GM18508 (cell line): Measurements from ENCODE around the gene GUCA2A.

Source experiments
- ATAC-seq: cut with Tn5 transposase; IDR thresholded peaks from one replicate; pipeline ENCODE4 v1.9.1; 2021; ENCODE audit warnings: moderate number of reproducible peaks; ENCODE audit not compliant: insufficient read depth, unreplicated experiment

The GUCA2A gene

DNA sequence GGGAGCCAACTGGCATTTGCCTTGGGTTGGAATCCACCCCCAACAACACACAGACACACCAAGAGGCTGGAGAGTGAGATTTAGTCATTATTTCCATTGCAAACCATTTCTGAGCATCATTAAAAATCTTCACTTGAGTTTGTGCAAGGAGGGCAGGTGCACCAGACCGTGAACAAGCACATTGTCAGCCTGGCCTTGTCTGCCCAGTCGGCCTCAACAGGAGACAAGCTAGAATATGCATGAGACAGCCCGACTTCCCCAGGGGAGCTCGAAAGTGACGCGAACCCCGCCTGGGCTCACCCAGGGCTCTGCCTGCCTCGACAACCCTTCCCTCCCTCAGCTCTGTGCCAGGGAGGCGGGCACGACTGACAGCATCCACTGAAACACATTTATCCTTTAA lies 26.8 kb downstream of the GUCA2A start:
- ATAC-seq, result no peak

DNA sequence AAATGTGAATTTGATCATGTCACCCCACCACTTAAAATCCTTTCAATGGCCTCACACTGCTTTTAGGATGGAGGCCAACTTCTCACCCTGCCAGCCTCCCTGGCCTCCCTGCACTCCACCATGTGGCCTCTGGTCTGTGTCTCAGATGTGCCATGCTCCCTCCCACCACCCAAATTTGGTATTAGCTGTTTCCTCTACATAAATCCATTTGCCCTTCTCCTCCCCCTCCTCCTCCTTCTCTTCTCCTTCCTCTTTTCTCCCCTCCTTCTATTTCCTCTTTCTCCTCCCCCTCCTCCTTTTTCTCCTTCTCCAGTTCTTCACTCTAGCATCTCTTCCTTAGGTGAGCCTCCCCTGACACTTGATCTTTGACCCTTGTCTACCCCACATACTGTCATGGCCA lies 28.1 kb downstream of the GUCA2A start:
- no peak for ATAC-seq

DNA sequence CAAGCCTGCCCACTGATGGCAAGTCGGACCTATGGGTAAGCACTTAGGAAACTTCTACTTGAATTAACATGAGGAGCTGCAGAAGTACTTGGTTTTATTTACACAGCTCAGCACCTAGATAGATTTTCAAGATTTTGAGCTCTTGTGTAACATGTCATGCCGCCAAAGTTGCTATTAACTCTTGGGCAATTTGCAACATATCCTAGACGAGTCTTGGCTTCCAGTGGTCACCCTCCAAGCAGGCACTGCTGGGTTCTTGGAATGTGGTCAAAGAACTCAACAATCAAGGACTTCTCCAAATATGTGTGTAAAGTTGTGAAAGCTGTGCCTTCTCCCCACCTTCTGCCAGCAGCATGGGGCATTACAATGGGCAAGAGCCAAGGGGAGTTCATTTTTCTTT lies 29.1 kb downstream of the GUCA2A start:
- ATAC-seq, result no peak

DNA sequence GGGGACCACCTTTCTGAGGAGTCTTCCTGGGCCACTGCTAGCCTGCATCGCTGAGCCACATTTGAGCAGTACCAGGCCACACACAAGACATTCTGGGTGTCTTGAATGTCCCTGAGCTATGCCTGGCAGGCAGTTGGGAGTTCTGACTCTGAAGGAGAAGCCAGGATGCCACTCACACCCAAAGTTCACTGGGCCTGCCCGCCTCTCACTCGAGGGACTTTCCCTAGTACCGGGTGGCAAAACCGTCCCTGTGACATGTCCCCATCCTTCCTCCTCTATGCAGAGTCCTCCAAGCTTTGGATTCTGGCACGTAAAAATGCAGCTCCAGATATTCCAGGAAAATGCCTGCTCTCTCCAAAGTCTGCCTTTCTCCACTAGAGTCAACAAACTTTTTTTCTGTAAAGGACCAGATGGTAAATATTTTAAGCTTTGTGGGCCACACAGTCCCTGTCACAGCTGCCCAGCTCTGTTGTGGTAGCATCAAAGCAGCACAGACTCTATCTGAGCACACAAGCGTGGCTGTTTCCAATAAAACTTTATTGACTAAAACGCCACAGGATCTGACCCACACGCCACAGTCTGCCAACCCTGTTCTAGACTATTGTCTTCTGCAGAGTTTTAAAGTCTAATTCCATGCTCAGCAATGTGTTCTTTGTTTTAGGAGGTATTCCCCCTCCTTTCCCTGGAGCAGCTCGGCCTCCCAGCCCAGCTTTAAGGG lies 30.6 kb downstream of the GUCA2A start:
- no peak for ATAC-seq

DNA sequence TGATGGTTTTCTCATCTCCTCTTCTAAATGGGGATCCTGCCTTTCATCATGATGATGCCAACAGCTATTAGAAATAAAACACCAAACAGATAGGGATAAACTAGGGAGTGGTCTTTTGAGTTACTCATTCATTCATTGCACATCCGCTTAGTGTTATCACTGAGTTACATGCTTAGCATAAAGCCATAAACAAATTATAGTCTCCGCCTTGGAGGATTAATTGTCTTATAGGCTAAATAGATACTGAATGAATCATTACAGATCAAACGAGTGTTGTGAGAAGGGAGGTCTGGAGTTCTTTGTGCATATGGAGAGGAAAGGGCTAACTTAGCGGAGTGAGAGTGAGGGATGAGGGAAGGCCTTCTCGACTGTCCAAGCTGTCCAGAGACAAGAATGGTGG lies 31.2 kb downstream of the GUCA2A start:
- no peak for ATAC-seq

DNA sequence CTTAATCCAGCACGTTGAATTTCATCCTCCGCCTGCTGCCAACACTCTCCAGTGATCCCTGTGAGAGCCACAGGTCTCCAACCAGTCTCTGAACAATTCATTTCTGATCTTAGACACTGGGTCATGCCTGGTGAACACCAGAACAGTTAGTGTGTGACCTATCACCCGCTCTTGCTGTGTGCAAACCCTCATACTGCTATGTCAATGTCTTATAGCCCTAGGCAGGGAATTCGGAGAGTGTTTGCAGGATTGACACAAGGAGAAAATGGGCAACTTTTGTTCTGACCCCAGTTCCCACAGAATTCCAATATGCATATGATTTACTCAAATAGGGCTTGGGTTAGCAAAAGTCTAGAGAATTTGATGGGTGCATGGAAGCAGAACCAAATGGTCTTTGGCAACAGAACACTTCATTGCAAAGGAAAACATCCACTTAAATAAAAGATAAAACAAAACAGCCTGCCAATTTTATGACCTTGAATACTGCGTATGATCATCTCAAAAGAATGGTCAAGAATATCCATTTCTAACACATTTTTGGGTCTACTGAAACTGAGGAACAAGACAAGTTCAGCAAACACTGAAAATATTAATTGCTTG lies 34.4 kb downstream of the GUCA2A start:
- no peak for ATAC-seq

DNA sequence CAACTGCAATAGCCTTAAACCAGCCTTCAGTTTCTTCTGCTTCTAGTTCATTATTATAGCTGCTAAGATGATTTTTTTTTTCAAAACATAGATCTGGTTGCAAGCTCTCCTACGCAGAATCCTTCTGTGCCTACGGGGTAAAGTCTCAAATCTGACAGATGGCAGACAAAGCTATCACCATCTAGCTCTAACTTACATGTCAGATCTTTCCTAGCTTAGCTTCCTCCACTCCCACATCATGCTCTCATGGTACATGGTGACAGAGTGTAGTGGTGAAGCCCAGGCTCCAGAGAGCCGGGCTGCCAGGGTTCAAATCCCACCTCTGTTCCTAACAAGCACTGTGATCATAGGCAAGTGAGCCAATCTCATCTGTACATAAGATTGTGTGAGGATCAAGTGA lies 35.6 kb downstream of the GUCA2A start:
- no peak for ATAC-seq

DNA sequence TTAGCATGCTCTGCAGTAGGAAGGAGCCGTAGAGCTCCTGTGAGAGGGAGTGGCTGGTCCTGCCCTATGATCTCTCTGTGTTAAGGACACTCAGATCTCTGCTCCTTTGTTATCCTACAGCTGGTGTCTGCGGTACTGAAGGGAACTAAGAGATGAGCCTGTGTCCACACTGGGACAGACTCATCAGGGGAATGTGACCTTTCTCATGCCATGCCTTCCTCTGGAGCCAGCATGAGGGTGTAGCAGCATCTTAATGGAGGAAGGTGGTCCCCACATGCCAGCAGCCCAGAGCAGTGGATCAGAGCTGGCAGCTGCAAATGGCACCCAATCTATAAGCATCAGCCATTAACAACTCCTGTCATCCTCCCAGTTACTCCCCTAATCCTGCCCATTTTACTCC lies 36.0 kb downstream of the GUCA2A start:
- no peak for ATAC-seq

DNA sequence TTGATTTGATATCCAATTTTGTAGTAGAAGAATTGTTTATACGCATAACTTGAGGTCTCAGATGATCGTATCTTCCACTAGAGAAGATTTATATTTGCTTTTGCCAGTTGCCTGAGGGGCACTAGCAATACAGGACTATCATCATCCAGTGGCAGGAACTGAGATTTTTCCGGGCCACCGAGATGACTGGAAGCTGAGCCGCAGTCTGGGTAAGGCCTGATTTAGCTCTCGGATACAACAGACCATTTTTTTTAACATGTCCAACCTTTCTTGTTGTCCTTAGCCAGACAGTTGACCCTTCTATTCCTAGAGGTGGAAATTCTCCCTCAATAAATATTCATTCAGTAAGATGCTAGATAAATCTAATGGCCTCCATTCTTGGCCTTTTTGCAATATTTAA lies 36.8 kb downstream of the GUCA2A start:
- no peak for ATAC-seq

DNA sequence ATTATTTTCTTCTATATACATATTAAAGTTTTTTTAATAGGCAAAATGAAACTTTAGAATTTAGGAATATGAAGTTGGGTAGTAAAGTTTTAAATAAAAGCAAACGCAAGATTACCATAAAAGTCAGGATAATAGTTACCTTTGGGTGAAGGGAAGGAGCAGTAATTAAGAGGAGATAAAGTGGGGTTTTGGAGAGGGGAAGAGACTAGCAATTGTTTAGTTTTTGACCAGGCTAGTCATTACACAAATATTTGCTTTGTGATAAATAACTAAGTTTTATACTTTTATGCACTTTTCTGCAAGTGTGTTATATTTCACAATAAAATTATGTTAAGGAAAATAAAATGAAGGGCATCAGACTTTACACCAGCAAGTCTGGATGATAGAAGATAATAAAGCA lies 39.0 kb downstream of the GUCA2A start:
- ATAC-seq, result no peak

DNA sequence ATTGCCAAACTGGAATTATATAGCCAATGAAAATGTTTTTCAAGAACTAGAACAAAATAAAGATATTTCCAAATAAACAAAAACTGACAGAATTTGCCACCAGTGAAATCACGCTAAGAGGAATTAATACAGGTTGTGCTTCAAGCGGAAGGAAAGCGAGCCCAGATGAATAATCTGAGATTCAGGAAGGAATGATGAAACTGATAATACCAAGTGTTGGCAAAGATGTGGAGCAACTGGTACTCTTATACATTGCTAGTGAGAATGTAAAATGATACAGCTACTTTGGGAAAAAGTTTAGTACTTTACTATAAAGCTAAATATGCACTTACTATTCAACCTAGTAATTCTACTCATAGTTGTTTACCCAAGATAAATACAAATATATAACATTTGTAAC lies 42.1 kb downstream of the GUCA2A start:
- no peak for ATAC-seq

DNA sequence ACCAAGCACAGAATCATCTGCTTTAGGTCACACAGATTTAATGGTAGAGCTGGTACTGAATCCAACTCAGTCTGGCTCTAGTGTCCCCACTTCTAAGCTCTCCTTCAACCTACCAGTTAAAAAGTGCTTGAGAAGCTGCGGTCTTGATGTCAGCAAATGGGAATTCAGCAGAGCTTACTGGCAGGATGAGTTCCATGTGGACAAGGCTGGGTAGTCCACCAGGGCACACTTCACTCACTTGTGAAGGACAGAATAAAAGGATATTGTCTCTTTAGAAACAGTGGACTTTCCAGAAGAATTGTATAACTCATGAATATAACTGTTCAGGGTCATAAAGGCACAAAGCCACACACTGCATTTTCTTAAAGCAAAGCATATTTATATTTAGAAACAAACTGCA lies 46.4 kb downstream of the GUCA2A start:
- ATAC-seq, result no peak

DNA sequence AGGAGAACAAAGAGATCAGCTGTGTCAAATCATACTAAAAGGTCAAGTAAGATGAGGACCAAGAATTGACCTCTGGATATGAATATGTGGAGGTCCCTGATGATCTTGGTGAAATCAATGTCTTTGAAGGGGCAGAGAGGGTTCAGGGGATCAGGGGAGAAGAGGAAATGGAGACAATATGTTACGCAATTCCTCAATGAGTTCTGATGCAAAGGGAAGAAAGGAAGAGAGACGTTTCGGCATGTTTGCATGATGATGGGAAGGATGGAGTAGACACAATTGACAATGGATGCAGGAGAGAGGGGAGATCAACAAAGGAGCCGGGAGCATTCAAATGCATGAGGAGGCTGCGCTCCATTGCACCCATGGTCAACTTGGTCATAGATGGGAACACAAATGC lies 47.3 kb downstream of the GUCA2A start:
- no peak for ATAC-seq

DNA sequence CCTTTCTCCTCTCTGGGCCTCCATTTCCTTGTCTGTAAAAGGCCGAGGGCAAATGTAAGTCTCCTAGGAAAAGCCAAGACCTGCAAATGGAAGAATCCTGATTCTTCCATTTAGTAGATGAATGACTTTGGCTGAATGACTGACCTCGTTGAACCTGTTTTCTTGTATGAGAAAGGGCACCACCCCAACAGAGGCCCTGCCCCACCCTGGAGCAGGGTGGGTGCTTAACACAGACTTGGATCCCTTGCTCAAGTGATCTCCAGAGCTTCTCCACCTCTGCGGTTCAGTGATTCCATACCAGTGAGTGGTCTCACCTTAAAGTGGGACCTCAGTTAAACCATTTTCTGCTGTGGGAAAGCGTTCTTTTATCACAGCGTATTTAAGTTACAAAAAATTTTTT lies 50.3 kb downstream of the GUCA2A start:
- ATAC-seq, result no peak
